H1 (cell line): ENCODE data around the gene B9D1.

Experiments used
- BCL11A ChIP-seq, 2 experiments: IDR thresholded peaks; one replicate each; pipeline ENCODE4 v1.6.1; 2011; ENCODE audit warnings: low read depth in 2 of 2, low read length in 2 of 2, mild to moderate bottlenecking in 2 of 2
- CTCF ChIP-seq, 3 experiments: IDR thresholded peaks; 1 replicate in 2 of 3; 2 replicates in 1 of 3; pipeline versions ENCODE4 v1.5.1 to v1.6.1; 2011; ENCODE audit warnings: low read length in 3 of 3, mild to moderate bottlenecking in 3 of 3, inconsistent platforms in 2 of 3, low read depth in 1 of 3, moderate library complexity in 1 of 3; ENCODE audit not compliant: insufficient read depth in 1 of 3; ENCODE audit errors: control extremely low read depth in 1 of 3
- GABPA ChIP-seq: IDR thresholded peaks from 2 replicates; pipeline ENCODE4 v1.6.1; 2011; ENCODE audit warnings: mild to moderate bottlenecking, low read length, moderate library complexity, borderline replicate concordance; ENCODE audit not compliant: insufficient read depth
- JUND ChIP-seq: IDR thresholded peaks from 2 replicates; pipeline ENCODE4 v1.6.1; 2011; ENCODE audit warnings: mild to moderate bottlenecking, improper control_type of control experiment, low read length
- POLR2A ChIP-seq, 2 experiments: IDR thresholded peaks; 1 replicate in 1 of 2; 2 replicates in 1 of 2; pipeline ENCODE4 v1.6.1; 2011; ENCODE audit warnings: low read depth in 2 of 2, low read length in 2 of 2, mild to moderate bottlenecking in 2 of 2; ENCODE audit errors: control extremely low read depth in 1 of 2
- RAD21 ChIP-seq, 2 experiments: IDR thresholded peaks in 1 of 2; conservative IDR thresholded peaks in 1 of 2; 2 replicates each; pipeline ENCODE4 v1.6.1; 2011; ENCODE audit warnings: low read depth in 2 of 2, low read length in 2 of 2, improper control_type of control experiment in 1 of 2, inconsistent platforms in 1 of 2, mild to moderate bottlenecking in 1 of 2, moderate library complexity in 1 of 2
- RXRA ChIP-seq: IDR thresholded peaks from 2 replicates; pipeline ENCODE4 v1.6.1; 2011; ENCODE audit warnings: low read depth, mild to moderate bottlenecking, low read length, moderate library complexity; ENCODE audit not compliant: insufficient read depth

- TF ChIP-seq CTCF (IDR thresholded peaks at IDR 0.05; ENCODE audit: control extremely low read depth in 1 of 3, insufficient read depth in 1 of 3, low read depth in 1 of 3, low read length in 3 of 3): no peak
- no peak for TF ChIP-seq RAD21 (IDR thresholded peaks at IDR 0.05 in 1 of 2, conservative IDR thresholded peaks at IDR 0.05 in 1 of 2; ENCODE audit: low read depth in 2 of 2, low read length in 2 of 2)
- no peak for TF ChIP-seq BCL11A (IDR thresholded peaks at IDR 0.05; ENCODE audit: low read depth in 2 of 2, low read length in 2 of 2)
- no peak for TF ChIP-seq POLR2A (IDR thresholded peaks at IDR 0.05; ENCODE audit: control extremely low read depth in 1 of 2, low read depth in 2 of 2, low read length in 2 of 2)
- no peak for TF ChIP-seq JUND
- no peak for TF ChIP-seq GABPA
- no peak for TF ChIP-seq RXRA
These were observed 9.5 kb upstream of the B9D1 start for GRCh38 chr17:19372011-19372370.
